Type B pancreatic cell (in vitro differentiated cells): Measurements from ENCODE around the gene TTLL8. TPM values are rescaled to one million over a fixed set of nuclear protein-coding genes. Genes with fewer than 3 reads are reported as not detected.

Experiments used
- DNase-seq: peaks from one replicate; pipeline ENCODE4 v3.0.0; 2021; ENCODE audit warnings: mixed read lengths; ENCODE audit not compliant: unreplicated experiment; ENCODE audit errors: extremely low spot score
- H3K27ac Mint-ChIP-seq: 2 replicates; pipeline ENCODE4 v1.8.0; 2021; ENCODE audit warnings: mild to moderate bottlenecking, mixed read lengths
- H3K27me3 Mint-ChIP-seq: 2 replicates; pipeline ENCODE4 v1.8.0; 2021; ENCODE audit warnings: mixed read lengths
- H3K36me3 Mint-ChIP-seq: 2 replicates; pipeline ENCODE4 v1.8.0; 2021; ENCODE audit warnings: mixed read lengths
- H3K4me1 Mint-ChIP-seq: one replicate; pipeline ENCODE4 v1.8.0; 2021; ENCODE audit warnings: mixed read lengths; ENCODE audit not compliant: unreplicated experiment
- H3K4me3 Mint-ChIP-seq: 2 replicates; pipeline ENCODE4 v1.8.0; 2021; ENCODE audit warnings: mild to moderate bottlenecking, mixed read lengths
- H3K9me3 Mint-ChIP-seq: 2 replicates; pipeline ENCODE4 v1.8.0; 2021; ENCODE audit warnings: mixed read lengths
- CTCF ChIP-seq: fragments of 200-600 bp; sonication (generic); conservative IDR thresholded peaks from 2 replicates; pipeline ENCODE4 v1.5.0; 2021; ENCODE audit warnings: antibody characterized with exemption, mild to moderate bottlenecking
- total RNA-seq: library from RNA; stranded (reverse); gene quantifications from 2 replicates; pipeline ENCODE4 v1.2.1, GENCODE V29; 2021; ENCODE audit warnings: low replicate concordance

TTLL8 gene
- total RNA-seq, 1 donor from 2014 or later = not detected

- no peak for TF ChIP-seq CTCF
- peak; percentile 68 for DNase-seq
- Mint-ChIP-seq H3K9me3 (no peaks in the 10 kb centered on the region), H3K36me3 (no peaks in the 10 kb centered on the region), H3K27ac (no peak overlapping the region), H3K4me3 (no peak overlapping the region), H3K4me1 (no peaks in the 10 kb centered on the region), H3K27me3 (peaks cover 20% of the 10 kb centered on the region)
Measured at GRCh38 chr22:50027639-50028537, 30.2 kb downstream of the TTLL8 start.

- Mint-ChIP-seq H3K27me3 (peaks cover 20% of the 10 kb centered on the region), H3K27ac (no peak overlapping the region), H3K4me3 (no peak overlapping the region), H3K4me1 (no peaks in the 10 kb centered on the region), H3K9me3 (no peaks in the 10 kb centered on the region), H3K36me3 (no peaks in the 10 kb centered on the region)
- DNase-seq = no peak
- TF ChIP-seq CTCF = no peak
Measured at GRCh38 chr22:50025993-50026392, 32.1 kb downstream of the TTLL8 start.

GRCh38 chr22:50022171-50022819 lies 35.8 kb downstream of the TTLL8 start:
- DNase-seq = no peak
- H3K4me1 Mint-ChIP-seq = no peaks in the 10 kb centered on the region
- no peaks in the 10 kb centered on the region for H3K36me3 Mint-ChIP-seq
- no peak overlapping the region for H3K27ac Mint-ChIP-seq
- H3K4me3 Mint-ChIP-seq = no peak overlapping the region
- H3K27me3 Mint-ChIP-seq = peaks cover 8% of the 10 kb centered on the region
- TF ChIP-seq CTCF = no peak
- H3K9me3 Mint-ChIP-seq = no peaks in the 10 kb centered on the region

GRCh38 chr22:50020606-50021005 lies 37.5 kb downstream of the TTLL8 start:
- H3K9me3 Mint-ChIP-seq = no peaks in the 10 kb centered on the region
- H3K4me1 Mint-ChIP-seq = no peaks in the 10 kb centered on the region
- no peak overlapping the region for H3K4me3 Mint-ChIP-seq
- no peak for TF ChIP-seq CTCF
- DNase-seq = no peak
- peaks cover 11% of the 10 kb centered on the region for H3K27me3 Mint-ChIP-seq
- no peaks in the 10 kb centered on the region for H3K36me3 Mint-ChIP-seq
- H3K27ac Mint-ChIP-seq = no peak overlapping the region

- no peaks in the 10 kb centered on the region for H3K9me3 Mint-ChIP-seq
- no peak for TF ChIP-seq CTCF
- no peak overlapping the region for H3K27ac Mint-ChIP-seq
- no peaks in the 10 kb centered on the region for H3K4me1 Mint-ChIP-seq
- H3K27me3 Mint-ChIP-seq = peaks cover 5% of the 10 kb centered on the region
- no peaks in the 10 kb centered on the region for H3K36me3 Mint-ChIP-seq
- no peak overlapping the region for H3K4me3 Mint-ChIP-seq
- DNase-seq = no peak
Measured at GRCh38 chr22:50019316-50019715, 38.8 kb downstream of the TTLL8 start.
